Measurements from ENCODE around the gene AGFG2. TPM values are rescaled to one million over a fixed set of nuclear protein-coding genes. Genes with fewer than 3 reads are reported as not detected.

AGFG2 gene
- total RNA-seq, 2 donors from 2014 or later, result 8.5 to 28.9 TPM

DNA sequence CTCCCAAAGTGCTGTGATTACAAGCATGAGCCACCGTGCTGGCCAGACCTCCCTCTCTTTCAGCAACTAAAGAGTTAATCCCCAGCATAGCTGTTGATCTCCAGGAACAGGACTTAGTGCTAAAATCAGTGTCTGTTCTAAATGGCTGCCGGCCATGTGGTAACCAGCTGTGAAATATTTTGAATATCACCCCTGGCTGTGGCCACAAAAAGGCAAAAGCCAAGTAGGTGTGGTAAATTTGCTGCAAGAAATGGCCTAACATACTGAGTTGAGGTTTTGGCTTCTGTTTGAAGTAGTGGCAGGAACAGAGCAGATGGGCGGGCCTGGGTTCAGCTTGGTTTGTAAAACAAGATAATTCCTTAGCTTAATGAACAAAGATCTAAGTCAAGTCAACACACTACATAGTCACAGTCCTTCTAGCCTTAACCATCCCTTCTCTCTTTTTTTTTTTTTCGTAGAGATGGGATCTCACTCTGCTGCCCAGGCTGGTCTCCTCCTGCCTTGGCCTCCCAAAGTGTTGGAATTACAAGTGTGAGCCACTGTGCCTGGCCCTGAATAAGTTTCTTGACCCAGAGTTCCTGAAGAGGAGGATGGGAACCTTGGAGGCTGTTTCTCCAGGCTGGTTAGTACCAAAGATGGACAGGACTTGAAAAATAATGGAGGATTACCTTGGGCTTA is 22.7 kb upstream of the AGFG2 start:
- Mint-ChIP-seq H3K27me3 (ENCODE audit: insufficient read depth) (no peaks in the 10 kb centered on the region), H3K27ac (peak overlapping the region; percentile 78), H3K9me3 (no peaks in the 10 kb centered on the region), H3K4me1 (peaks cover 5% of the 10 kb centered on the region), H3K4me3 (no peak overlapping the region), H3K36me3 (ENCODE audit: low read depth) (no peaks in the 10 kb centered on the region)
- H3K36me3 ChIP-seq (ENCODE audit: control insufficient read depth, insufficient read depth, low read length), result no peaks in the 10 kb centered on the region
- H3K27ac ChIP-seq (ENCODE audit: low read depth, low read length), result no peak overlapping the region
- 48 to 67% methylated on average over 3 to 4 of the region's 4 CpGs for WGBS, 2 experiments (ENCODE audit: insufficient coverage in 1 of 2, insufficient read length in 1 of 2)
- no peaks in the 10 kb centered on the region for H3K9me3 ChIP-seq (ENCODE audit: control insufficient read depth, low read length)
- H3K27me3 ChIP-seq (ENCODE audit: control insufficient read depth, insufficient read depth, low read length, poor library complexity, severe bottlenecking), result no peaks in the 10 kb centered on the region
- TF ChIP-seq, protein P1, sequence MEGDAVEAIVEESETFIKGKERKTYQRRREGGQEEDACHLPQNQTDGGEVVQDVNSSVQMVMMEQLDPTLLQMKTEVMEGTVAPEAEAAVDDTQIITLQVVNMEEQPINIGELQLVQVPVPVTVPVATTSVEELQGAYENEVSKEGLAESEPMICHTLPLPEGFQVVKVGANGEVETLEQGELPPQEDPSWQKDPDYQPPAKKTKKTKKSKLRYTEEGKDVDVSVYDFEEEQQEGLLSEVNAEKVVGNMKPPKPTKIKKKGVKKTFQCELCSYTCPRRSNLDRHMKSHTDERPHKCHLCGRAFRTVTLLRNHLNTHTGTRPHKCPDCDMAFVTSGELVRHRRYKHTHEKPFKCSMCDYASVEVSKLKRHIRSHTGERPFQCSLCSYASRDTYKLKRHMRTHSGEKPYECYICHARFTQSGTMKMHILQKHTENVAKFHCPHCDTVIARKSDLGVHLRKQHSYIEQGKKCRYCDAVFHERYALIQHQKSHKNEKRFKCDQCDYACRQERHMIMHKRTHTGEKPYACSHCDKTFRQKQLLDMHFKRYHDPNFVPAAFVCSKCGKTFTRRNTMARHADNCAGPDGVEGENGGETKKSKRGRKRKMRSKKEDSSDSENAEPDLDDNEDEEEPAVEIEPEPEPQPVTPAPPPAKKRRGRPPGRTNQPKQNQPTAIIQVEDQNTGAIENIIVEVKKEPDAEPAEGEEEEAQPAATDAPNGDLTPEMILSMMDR (conservative IDR thresholded peaks at IDR 0.05), result no peak
- no peak overlapping the region for H3K4me3 ChIP-seq (ENCODE audit: low read length)
- no peaks in the 10 kb centered on the region for H3K4me1 ChIP-seq (ENCODE audit: control insufficient read depth, insufficient read depth, low read length)
- peak; percentile 81 for DNase-seq
- H3K9ac ChIP-seq (ENCODE audit: extremely low read depth, low read length, poor library complexity, severe bottlenecking), result no peak overlapping the region

DNA sequence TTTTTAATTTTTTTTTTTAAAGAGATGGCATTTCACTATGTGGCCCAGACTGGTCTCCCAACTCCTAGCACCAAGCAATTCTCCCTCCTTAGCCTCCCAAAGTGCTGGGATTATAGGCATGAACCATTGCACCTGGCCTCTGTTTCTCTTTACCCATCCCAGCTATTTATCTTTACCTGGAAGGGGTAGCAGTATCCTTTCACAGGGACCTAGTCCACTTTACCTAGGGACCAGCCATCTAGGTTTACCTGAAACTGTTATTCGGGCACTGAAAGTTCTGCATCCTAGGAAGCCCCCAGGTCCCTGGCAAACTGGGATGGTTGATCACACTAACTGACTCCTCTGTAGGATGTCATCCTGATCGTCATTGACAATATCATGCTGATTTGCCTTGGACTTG is 21.7 kb upstream of the AGFG2 start:
- Mint-ChIP-seq H3K27ac (no peak overlapping the region), H3K4me3 (no peak overlapping the region), H3K9me3 (no peaks in the 10 kb centered on the region), H3K4me1 (peaks cover 5% of the 10 kb centered on the region), H3K36me3 (ENCODE audit: low read depth) (no peaks in the 10 kb centered on the region), H3K27me3 (ENCODE audit: insufficient read depth) (no peaks in the 10 kb centered on the region)
- H3K27ac ChIP-seq (ENCODE audit: low read depth, low read length), result no peak overlapping the region
- no peaks in the 10 kb centered on the region for H3K27me3 ChIP-seq (ENCODE audit: control insufficient read depth, insufficient read depth, low read length, poor library complexity, severe bottlenecking)
- no peaks in the 10 kb centered on the region for H3K36me3 ChIP-seq (ENCODE audit: control insufficient read depth, insufficient read depth, low read length)
- WGBS, 2 experiments (ENCODE audit: insufficient coverage in 1 of 2, insufficient read length in 1 of 2), result 86 to 93% methylated on average over 2 of the region's 2 CpGs
- H3K9ac ChIP-seq (ENCODE audit: extremely low read depth, low read length, poor library complexity, severe bottlenecking), result no peak overlapping the region
- no peak for DNase-seq
- H3K9me3 ChIP-seq (ENCODE audit: control insufficient read depth, low read length), result no peaks in the 10 kb centered on the region
- TF ChIP-seq, protein P1 (conservative IDR thresholded peaks at IDR 0.05), result no peak
- H3K4me3 ChIP-seq (ENCODE audit: low read length), result no peak overlapping the region
- no peaks in the 10 kb centered on the region for H3K4me1 ChIP-seq (ENCODE audit: control insufficient read depth, insufficient read depth, low read length)

- Histone ChIP-seq H3K9ac (ENCODE audit: extremely low read depth, low read length, poor library complexity, severe bottlenecking) (no peak overlapping the region), H3K27ac (ENCODE audit: low read depth, low read length) (no peak overlapping the region), H3K4me1 (ENCODE audit: control insufficient read depth, insufficient read depth, low read length) (no peaks in the 10 kb centered on the region), H3K36me3 (ENCODE audit: control insufficient read depth, insufficient read depth, low read length) (no peaks in the 10 kb centered on the region), H3K4me3 (ENCODE audit: low read length) (no peak overlapping the region), H3K9me3 (ENCODE audit: control insufficient read depth, low read length) (no peaks in the 10 kb centered on the region), H3K27me3 (ENCODE audit: control insufficient read depth, insufficient read depth, low read length, poor library complexity, severe bottlenecking) (no peaks in the 10 kb centered on the region)
- H3K4me1 Mint-ChIP-seq, result peaks cover 5% of the 10 kb centered on the region
- DNase-seq, result no peak
- no peak overlapping the region for H3K4me3 Mint-ChIP-seq
- H3K27me3 Mint-ChIP-seq (ENCODE audit: insufficient read depth), result peaks cover 6% of the 10 kb centered on the region
- WGBS, 2 experiments (ENCODE audit: insufficient coverage in 1 of 2, insufficient read length in 1 of 2), result 95 to 100% methylated on average over 2 to 6 of the region's 6 CpGs
- H3K36me3 Mint-ChIP-seq (ENCODE audit: low read depth), result no peaks in the 10 kb centered on the region
- H3K27ac Mint-ChIP-seq, result no peak overlapping the region
- TF ChIP-seq, protein P1 (conservative IDR thresholded peaks at IDR 0.05), result no peak
- H3K9me3 Mint-ChIP-seq, result peaks cover 7% of the 10 kb centered on the region
Measured at GRCh38 chr7:100519580-100519979, 19.4 kb upstream of the AGFG2 start.

All from endodermal cell (in vitro differentiated cells).